ENCODE data around the gene RHOA.

DNA sequence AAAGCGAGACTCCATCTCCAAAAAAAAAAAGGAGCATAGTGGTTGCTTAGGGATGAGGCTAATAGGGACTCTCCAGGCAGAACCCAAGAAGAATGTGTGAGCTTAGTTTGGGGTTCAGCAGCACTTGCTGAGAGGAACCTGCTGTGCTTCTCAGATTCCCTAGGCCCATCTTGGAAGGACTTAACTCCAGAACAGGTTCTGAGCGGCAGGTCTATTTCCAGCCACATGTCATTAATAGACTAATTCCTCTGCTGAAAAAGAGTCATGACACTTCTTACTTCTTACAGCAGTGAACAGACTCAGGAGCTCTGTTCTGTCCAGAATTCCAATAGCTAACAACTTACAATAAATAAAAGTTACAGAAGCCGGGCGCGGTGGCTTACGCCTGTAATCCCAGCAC, 22.5 kb downstream of the RHOA start:
- TF ChIP-seq EZH2 (IDR thresholded peaks at IDR 0.05; ENCODE audit: insufficient read depth, poor library complexity, severe bottlenecking) (no peak), EZH2phosphoT487 (IDR thresholded peaks at IDR 0.05; ENCODE audit: insufficient read depth, low read depth) (no peak)
